RWPE1 (cell line): ENCODE measurements around the gene HRH2.

ENCODE experiments used
- CTCF ChIA-PET: fragments of 350-600 bp; sonication (Branson Sonifier 250); formaldehyde crosslinking; extraction: SDS; loops from one replicate; lab custom pipeline; 2021; lab: Yijun Ruan, JAX
- POLR2A ChIA-PET: fragments of 400-600 bp; formaldehyde crosslinking; extraction: SDS; loops from one replicate; lab custom pipeline; 2020; ENCODE audit warnings: antibody characterized with exemption; ENCODE audit not compliant: low non-redundant PET; lab: Yijun Ruan, JAX
- DNase-seq: peaks from one replicate; pipeline ENCODE4 v3.0.0; 2012; ENCODE audit warnings: low spot score
- H3K27ac ChIP-seq: fragments of 450-650 bp; 2 replicates; pipeline ENCODE4 v1.5.1; 2017
- TF ChIP-seq, protein P1 (sequence below): fragments of 450-650 bp; conservative IDR thresholded peaks from 2 replicates; pipeline ENCODE4 v1.5.1; 2017; ENCODE audit warnings: low read depth, mild to moderate bottlenecking

HRH2 gene

DNA sequence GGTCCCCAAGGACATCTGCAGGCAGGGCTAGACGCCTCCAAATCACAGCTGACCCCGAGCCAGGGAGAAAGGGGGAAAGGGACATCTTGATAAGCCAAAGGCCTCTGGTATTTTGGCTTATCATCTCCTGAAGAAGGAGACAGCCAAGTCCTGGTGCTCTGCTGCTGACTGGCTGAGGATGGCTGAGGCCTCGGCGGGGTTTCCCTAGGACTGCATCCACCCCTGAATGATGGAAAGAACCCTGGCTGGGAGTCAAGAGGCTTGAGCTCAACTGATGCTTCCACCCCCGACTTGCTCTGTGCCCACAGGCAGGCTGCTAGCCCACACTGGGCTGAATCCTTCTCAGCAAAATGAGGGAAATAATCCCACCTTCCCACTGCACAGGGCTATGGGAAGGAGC, 30.9 kb upstream of the HRH2 start:
- ChIA-PET CTCF (interaction anchor here (0.6 kb wide), 1 partner anchor 120 kb away, joined by 3 read pairs; no protein-coding TSS in a partner anchor), POLR2A (no interaction called here)
- TF ChIP-seq, protein P1, sequence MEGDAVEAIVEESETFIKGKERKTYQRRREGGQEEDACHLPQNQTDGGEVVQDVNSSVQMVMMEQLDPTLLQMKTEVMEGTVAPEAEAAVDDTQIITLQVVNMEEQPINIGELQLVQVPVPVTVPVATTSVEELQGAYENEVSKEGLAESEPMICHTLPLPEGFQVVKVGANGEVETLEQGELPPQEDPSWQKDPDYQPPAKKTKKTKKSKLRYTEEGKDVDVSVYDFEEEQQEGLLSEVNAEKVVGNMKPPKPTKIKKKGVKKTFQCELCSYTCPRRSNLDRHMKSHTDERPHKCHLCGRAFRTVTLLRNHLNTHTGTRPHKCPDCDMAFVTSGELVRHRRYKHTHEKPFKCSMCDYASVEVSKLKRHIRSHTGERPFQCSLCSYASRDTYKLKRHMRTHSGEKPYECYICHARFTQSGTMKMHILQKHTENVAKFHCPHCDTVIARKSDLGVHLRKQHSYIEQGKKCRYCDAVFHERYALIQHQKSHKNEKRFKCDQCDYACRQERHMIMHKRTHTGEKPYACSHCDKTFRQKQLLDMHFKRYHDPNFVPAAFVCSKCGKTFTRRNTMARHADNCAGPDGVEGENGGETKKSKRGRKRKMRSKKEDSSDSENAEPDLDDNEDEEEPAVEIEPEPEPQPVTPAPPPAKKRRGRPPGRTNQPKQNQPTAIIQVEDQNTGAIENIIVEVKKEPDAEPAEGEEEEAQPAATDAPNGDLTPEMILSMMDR: no peak
- H3K27ac ChIP-seq: no peak overlapping the region
- DNase-seq: no peak

DNA sequence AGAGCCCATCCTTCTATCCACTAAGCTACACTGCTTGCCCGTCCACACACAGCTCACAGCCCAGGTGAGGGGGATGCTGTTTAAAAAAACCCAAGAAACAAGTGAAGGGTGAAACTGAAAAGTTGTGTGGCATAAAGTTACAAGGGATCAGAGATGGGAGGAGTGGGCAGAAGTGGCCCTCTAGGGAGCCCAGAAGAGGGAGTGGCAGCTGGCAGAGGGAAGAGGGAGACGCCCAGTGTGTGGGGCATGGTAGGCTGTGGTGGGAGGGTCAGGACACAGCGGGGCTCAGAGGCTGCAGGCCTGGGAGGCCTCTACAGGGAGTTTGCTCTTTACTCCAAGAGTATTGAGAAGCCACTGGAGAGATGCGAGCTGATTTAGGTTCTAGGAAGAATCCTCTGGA, 30.1 kb upstream of the HRH2 start:
- TF ChIP-seq, protein P1: no peak
- no peak overlapping the region for H3K27ac ChIP-seq
- POLR2A ChIA-PET: no interaction called here
- no peak for DNase-seq
- CTCF ChIA-PET: interaction anchor here (0.6 kb wide), 1 partner anchor 120 kb away, joined by 3 read pairs; no protein-coding TSS in a partner anchor

DNA sequence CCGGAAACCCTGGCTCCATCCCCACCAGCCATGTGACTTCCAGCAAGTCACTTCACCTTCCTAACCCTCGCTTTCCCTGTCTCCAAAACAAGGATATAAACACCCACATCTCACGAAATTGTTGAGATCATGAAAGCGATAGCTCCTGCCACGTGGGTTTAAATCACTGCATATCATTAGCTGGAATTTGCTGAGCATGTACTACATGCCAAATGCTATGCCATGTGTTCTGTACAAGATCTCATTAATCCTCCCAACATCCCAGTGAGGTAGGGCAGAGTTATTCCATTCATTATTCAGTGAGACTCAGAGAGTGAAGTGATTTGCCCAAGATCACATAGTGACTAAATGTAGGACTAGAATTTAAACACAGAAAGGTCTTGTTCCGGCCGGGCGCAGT, 29.2 kb upstream of the HRH2 start:
- CTCF ChIA-PET: interaction anchor here (0.6 kb wide), 1 partner anchor 194 kb away, joined by 4 read pairs; no protein-coding TSS in a partner anchor
- POLR2A ChIA-PET: no interaction called here
- TF ChIP-seq, protein P1: no peak
- no peak for DNase-seq
- no peak overlapping the region for H3K27ac ChIP-seq

DNA sequence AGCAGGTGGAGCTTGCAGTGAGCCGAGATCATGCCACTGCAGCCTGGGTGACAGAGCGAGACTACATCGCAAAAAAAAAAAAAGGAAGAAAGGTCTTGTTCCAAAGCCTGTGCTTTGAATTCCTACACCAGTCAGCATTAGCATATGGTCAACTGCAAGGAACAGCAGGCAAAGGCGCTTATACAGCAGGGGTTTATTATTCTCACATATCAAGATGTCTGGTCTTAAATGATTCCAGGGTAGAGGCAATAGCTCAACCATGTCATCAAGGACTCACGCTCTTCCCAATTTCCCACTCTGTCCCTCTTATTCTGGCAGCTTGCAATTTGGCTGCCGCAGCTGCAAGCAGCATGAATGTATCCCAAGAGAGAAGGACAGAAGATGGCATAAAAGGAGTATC, 28.6 kb upstream of the HRH2 start:
- H3K27ac ChIP-seq: no peak overlapping the region
- DNase-seq: no peak
- ChIA-PET CTCF (no interaction called here), POLR2A (no interaction called here)
- TF ChIP-seq, protein P1: no peak

DNA sequence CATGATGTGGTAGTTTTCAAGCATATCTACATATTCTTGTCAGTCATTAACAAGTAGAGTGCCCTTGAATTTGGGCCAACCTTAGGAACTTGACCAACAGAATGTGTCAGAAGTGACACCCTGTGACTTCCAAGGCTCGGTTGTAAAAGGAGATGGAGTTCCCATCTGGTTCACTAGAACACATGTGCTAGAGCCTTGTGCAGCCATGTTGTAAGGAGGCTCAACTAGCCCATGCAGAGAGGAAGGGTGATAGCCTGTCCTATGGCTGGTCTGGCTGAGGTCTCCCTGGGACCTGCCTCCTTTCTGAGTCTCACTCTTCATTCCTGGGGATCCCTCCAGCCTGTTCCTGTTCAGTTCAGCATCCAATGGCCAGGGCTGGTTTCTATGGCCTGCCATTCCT, 28.1 kb upstream of the HRH2 start:
- no peak overlapping the region for H3K27ac ChIP-seq
- ChIA-PET CTCF (no interaction called here), POLR2A (no interaction called here)
- TF ChIP-seq, protein P1: no peak
- no peak for DNase-seq

DNA sequence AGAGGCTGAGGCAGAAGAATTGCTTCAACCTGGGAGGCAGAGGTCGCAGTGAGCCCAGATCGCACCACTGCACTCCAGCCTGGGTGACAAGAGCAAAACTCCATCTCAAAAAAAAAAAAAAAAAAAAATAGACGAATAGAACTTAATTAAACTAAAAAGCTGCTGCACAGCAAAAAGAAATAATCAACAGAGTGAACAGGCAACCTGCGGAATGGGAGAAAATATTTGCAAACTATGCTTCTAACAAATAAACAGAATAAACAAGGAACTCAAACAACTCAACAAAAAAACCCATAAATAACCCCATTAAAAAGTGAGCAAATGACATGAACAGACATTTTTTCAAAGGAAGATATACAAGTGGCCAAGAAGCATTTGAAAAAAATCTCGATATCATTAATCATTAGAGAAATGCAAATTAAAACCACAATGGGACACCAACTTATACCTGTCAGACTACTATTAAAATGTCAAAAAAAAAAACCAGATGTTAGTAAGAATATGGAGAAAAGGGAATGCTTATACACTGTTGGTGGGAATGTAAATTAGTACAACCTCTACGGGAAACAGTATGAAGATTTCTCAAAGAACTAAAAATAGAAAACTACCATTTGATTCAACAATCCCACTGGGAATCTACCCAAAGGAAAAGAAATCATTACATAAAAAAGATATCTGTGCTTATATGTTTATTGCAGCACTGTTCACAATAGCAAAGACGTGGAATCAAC, 21.9 kb upstream of the HRH2 start:
- TF ChIP-seq, protein P1: no peak
- ChIA-PET CTCF (no interaction called here), POLR2A (interaction anchor here (0.7 kb wide), 1 partner anchor 23 kb away, joined by 3 read pairs; no protein-coding TSS in a partner anchor)
- no peak for DNase-seq
- H3K27ac ChIP-seq: no peak overlapping the region
